Neural cell (in vitro differentiated cells): ENCODE data around the gene ZNF672.

Experiments
- EP300 ChIP-seq: fragments of 450-650 bp; conservative IDR thresholded peaks from 2 replicates; pipeline ENCODE4 v1.6.1; 2014; ENCODE audit warnings: antibody characterized with exemption, mild to moderate bottlenecking, moderate library complexity; ENCODE audit not compliant: poor library complexity, severe bottlenecking
- EZH2 ChIP-seq: fragments of 200-600, 300-800 bp; shearing (Covaris generic), sonication (generic); IDR thresholded peaks from 2 replicates; pipeline ENCODE4 v1.6.1; 2014; ENCODE audit warnings: antibody characterized with exemption, low read length, borderline replicate concordance, mild to moderate bottlenecking; ENCODE audit not compliant: insufficient read depth, poor library complexity, severe bottlenecking
- MXI1 ChIP-seq: fragments of 450-650 bp; conservative IDR thresholded peaks from 2 replicates; pipeline ENCODE4 v1.6.1; 2014; ENCODE audit warnings: antibody characterized with exemption, mild to moderate bottlenecking; ENCODE audit not compliant: poor library complexity, severe bottlenecking
- POLR2AphosphoS5 ChIP-seq: IDR thresholded peaks from 2 replicates; pipeline ENCODE4 v1.6.1; 2012
- RAD21 ChIP-seq: fragments of 450-650 bp; conservative IDR thresholded peaks from 2 replicates; pipeline ENCODE4 v1.6.1; 2014; ENCODE audit warnings: antibody characterized with exemption, mild to moderate bottlenecking, moderate library complexity
- REST ChIP-seq: IDR thresholded peaks from 2 replicates; pipeline ENCODE4 v1.6.1; 2012; ENCODE audit warnings: borderline replicate concordance
- SMC3 ChIP-seq: fragments of 450-650 bp; conservative IDR thresholded peaks from 2 replicates; pipeline ENCODE4 v1.6.1; 2014; ENCODE audit warnings: antibody characterized with exemption, mild to moderate bottlenecking, moderate library complexity; ENCODE audit not compliant: poor library complexity
- TAF1 ChIP-seq: IDR thresholded peaks from 2 replicates; pipeline ENCODE4 v1.6.1; 2012; ENCODE audit warnings: low read depth
- TF ChIP-seq, protein P1 (sequence below): fragments of 450-650 bp; IDR thresholded peaks from 2 replicates; pipeline ENCODE4 v1.5.1; 2014; ENCODE audit warnings: antibody characterized with exemption, mild to moderate bottlenecking, moderate library complexity; ENCODE audit not compliant: poor library complexity, severe bottlenecking

GRCh38 chr1:248848602-248849001 is 10.6 kb downstream of the ZNF672 start:
- TF ChIP-seq, protein P1, sequence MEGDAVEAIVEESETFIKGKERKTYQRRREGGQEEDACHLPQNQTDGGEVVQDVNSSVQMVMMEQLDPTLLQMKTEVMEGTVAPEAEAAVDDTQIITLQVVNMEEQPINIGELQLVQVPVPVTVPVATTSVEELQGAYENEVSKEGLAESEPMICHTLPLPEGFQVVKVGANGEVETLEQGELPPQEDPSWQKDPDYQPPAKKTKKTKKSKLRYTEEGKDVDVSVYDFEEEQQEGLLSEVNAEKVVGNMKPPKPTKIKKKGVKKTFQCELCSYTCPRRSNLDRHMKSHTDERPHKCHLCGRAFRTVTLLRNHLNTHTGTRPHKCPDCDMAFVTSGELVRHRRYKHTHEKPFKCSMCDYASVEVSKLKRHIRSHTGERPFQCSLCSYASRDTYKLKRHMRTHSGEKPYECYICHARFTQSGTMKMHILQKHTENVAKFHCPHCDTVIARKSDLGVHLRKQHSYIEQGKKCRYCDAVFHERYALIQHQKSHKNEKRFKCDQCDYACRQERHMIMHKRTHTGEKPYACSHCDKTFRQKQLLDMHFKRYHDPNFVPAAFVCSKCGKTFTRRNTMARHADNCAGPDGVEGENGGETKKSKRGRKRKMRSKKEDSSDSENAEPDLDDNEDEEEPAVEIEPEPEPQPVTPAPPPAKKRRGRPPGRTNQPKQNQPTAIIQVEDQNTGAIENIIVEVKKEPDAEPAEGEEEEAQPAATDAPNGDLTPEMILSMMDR = no peak
- TF ChIP-seq REST = no peak
- TF ChIP-seq EZH2 = no peak
- TF ChIP-seq EP300 = no peak
- TF ChIP-seq POLR2AphosphoS5 = no peak
- TF ChIP-seq RAD21 = no peak
- no peak for TF ChIP-seq MXI1
- no peak for TF ChIP-seq TAF1
- no peak for TF ChIP-seq SMC3
